Measurements from ENCODE around the gene PNMA5. TPM values are rescaled to one million over a fixed set of nuclear protein-coding genes. Genes with fewer than 3 reads are reported as not detected.

The PNMA5 gene
- total RNA-seq, 1 donor from 2014 or later, result 0.09 TPM

- intact Hi-C loops (cut with micrococcal nuclease), result loop anchor here (1.0 to 10.0 kb wide), 6 partner anchors 17 to 709 kb away; partner anchors contain the start of genes HAUS7 and ZNF275
Measured at GRCh38 chrX:152958524-152959465, 35.1 kb downstream of the PNMA5 start.

- intact Hi-C loops (cut with micrococcal nuclease), result loop anchor here (1.0 to 10.0 kb wide), 6 partner anchors 17 to 709 kb away; partner anchors contain the start of genes HAUS7 and ZNF275
Measured at GRCh38 chrX:152958047-152958446, 35.9 kb downstream of the PNMA5 start.

GRCh38 chrX:152950786-152951185, 43.1 kb downstream of the PNMA5 start:
- intact Hi-C loops (cut with micrococcal nuclease), result loop anchor here (10.0 kb wide), 1 partner anchor 384 kb away; the partner anchor contains the start of gene ZNF275

- intact Hi-C loops (cut with micrococcal nuclease), result no loop called here
Measured at GRCh38 chrX:152949114-152949513, 44.8 kb downstream of the PNMA5 start.

GRCh38 chrX:152946681-152947080, 47.2 kb downstream of the PNMA5 start:
- intact Hi-C loops (cut with micrococcal nuclease), result no loop called here

GRCh38 chrX:152945021-152945979, 48.6 kb downstream of the PNMA5 start:
- intact Hi-C loops (cut with micrococcal nuclease), result no loop called here

GRCh38 chrX:152943826-152944225, 50.1 kb downstream of the PNMA5 start:
- intact Hi-C loops (cut with micrococcal nuclease), result loop anchor here (5.0 kb wide), 1 partner anchor 528 kb away; the partner anchor contains the start of gene HAUS7

GRCh38 chrX:152942077-152942442, 51.9 kb downstream of the PNMA5 start:
- intact Hi-C loops (cut with micrococcal nuclease), result loop anchor here (5.0 kb wide), 1 partner anchor 530 kb away; the partner anchor contains the start of gene HAUS7

- intact Hi-C loops (cut with micrococcal nuclease), result loop anchor here (1.0 to 5.0 kb wide), 4 partner anchors 17 to 728 kb away; partner anchors contain the start of gene HAUS7
Measured at GRCh38 chrX:152941328-152942076, 52.4 kb downstream of the PNMA5 start.

Other genes starting within 250 kb of the PNMA5 start
- not detected in 2 replicates for gene MAGEA2, start 240.3 kb downstream of the PNMA5 start, total RNA-seq
- 0.73 TPM in 1 of 2 replicates, not detected in the other for gene CSAG3, start 234.9 kb downstream of the PNMA5 start, total RNA-seq
- gene MAGEA6, start 224.4 kb downstream of the PNMA5 start, total RNA-seq, result not detected in 2 replicates
- 9.1 and 9.5 TPM in 2 replicates for gene CETN2, start 163.4 kb downstream of the PNMA5 start, total RNA-seq
- 14.6 and 14.8 TPM in 2 replicates for gene NSDHL, start 163.1 kb downstream of the PNMA5 start, total RNA-seq
- gene ZNF185, start 96.0 kb downstream of the PNMA5 start, total RNA-seq, result 0.59 and 0.82 TPM in 2 replicates
- 2.5 and 2.6 TPM in 2 replicates for gene PNMA3, start 62.4 kb upstream of the PNMA5 start, total RNA-seq
- 0.32 and 0.61 TPM in 2 replicates for gene PNMA6A, start 78.3 kb upstream of the PNMA5 start, total RNA-seq
- gene MAGEA1, start 185.2 kb upstream of the PNMA5 start, total RNA-seq, result not detected in 2 replicates

Data from T-helper 2 cell treated with Interferon-gamma antibody and Interleukin-4, amounts not matched to agents 100 ng/mL and 5 ng/mL, for 36 hours (primary cell).